Mesendoderm (in vitro differentiated cells): ENCODE data around the gene SEMA6D.
A peak's percentile ranks its signal among the peaks of the same experiment; 100 is the strongest.

Experiments used
- DNase-seq: peaks from one replicate; pipeline ENCODE4 v3.0.0; 2013
- H2AK5ac ChIP-seq: 2 replicates; pipeline ENCODE4 v1.6.1; 2013; ENCODE audit warnings: low read length, inconsistent platforms
- H2BK120ac ChIP-seq: 2 replicates; pipeline ENCODE4 v1.6.1; 2013; ENCODE audit warnings: low read depth, mild to moderate bottlenecking, low read length, moderate library complexity, mixed read lengths
- H2BK15ac ChIP-seq: replicated peaks from 2 replicates; pipeline ENCODE4 v1.6.1; 2013; ENCODE audit warnings: low read depth, mild to moderate bottlenecking, moderate library complexity
- H2BK5ac ChIP-seq: 2 replicates; pipeline ENCODE4 v1.6.1; 2013; ENCODE audit warnings: low read length, inconsistent platforms
- H3K18ac ChIP-seq: 2 replicates; pipeline ENCODE4 v1.6.1; 2013; ENCODE audit warnings: mild to moderate bottlenecking, low read length, mixed read lengths
- H3K23ac ChIP-seq: one replicate; pipeline ENCODE4 v1.6.1; 2013; ENCODE audit warnings: low read length
- H3K27ac ChIP-seq: 2 replicates; pipeline ENCODE4 v1.5.1; 2013; ENCODE audit warnings: low read depth, mild to moderate bottlenecking, inconsistent platforms, low read length, moderate library complexity
- H3K27me3 ChIP-seq: 2 replicates; pipeline ENCODE4 v1.6.1; 2013; ENCODE audit warnings: low read length, control low read depth, mild to moderate bottlenecking, inconsistent platforms; ENCODE audit not compliant: insufficient read depth, poor library complexity
- H3K36me3 ChIP-seq: 2 replicates; pipeline ENCODE4 v1.6.1; 2013; ENCODE audit warnings: low read length, inconsistent platforms; ENCODE audit not compliant: control insufficient read depth, insufficient read depth
- H3K4ac ChIP-seq: one replicate; pipeline ENCODE4 v1.6.1; 2013; ENCODE audit warnings: low read depth, mild to moderate bottlenecking, low read length, moderate library complexity
- H3K4me1 ChIP-seq: 2 replicates; pipeline ENCODE4 v1.6.1; 2013; ENCODE audit warnings: low read depth, low read length, inconsistent platforms; ENCODE audit not compliant: control insufficient read depth
- H3K4me2 ChIP-seq: 2 replicates; pipeline ENCODE4 v1.6.1; 2013; ENCODE audit warnings: low read length
- H3K4me3 ChIP-seq: 2 replicates; pipeline ENCODE4 v1.5.1; 2013; ENCODE audit warnings: mild to moderate bottlenecking, low read length
- H3K56ac ChIP-seq: one replicate; pipeline ENCODE4 v1.6.1; 2013; ENCODE audit warnings: low read length
- H3K79me1 ChIP-seq: 2 replicates; pipeline ENCODE4 v1.6.1; 2013; ENCODE audit warnings: low read length, inconsistent platforms
- H3K79me2 ChIP-seq: 2 replicates; pipeline ENCODE4 v1.6.1; 2013; ENCODE audit warnings: mild to moderate bottlenecking, low read length; ENCODE audit not compliant: control insufficient read depth, insufficient read depth
- H3K9ac ChIP-seq: 2 replicates; pipeline ENCODE4 v1.6.1; 2013; ENCODE audit warnings: low read length, inconsistent platforms
- H4K5ac ChIP-seq: one replicate; pipeline ENCODE4 v1.6.1; 2013; ENCODE audit warnings: low read length
- H4K8ac ChIP-seq: one replicate; pipeline ENCODE4 v1.6.1; 2013; ENCODE audit warnings: low read depth, mild to moderate bottlenecking, control low read depth, low read length, moderate library complexity
- whole genome bisulfite sequencing: extraction: QIAGEN DNeasy Blood & Tissue Kit; methylation state at CpG from one replicate; pipeline ENCODE4 v1.1.7; 2013; ENCODE audit warnings: low lambda C conversion rate, missing lambda C conversion rate; ENCODE audit not compliant: insufficient coverage; ENCODE audit errors: extremely low coverage; 5-methylcytosine and 5-hydroxymethylcytosine counted together

SEMA6D gene

DNA sequence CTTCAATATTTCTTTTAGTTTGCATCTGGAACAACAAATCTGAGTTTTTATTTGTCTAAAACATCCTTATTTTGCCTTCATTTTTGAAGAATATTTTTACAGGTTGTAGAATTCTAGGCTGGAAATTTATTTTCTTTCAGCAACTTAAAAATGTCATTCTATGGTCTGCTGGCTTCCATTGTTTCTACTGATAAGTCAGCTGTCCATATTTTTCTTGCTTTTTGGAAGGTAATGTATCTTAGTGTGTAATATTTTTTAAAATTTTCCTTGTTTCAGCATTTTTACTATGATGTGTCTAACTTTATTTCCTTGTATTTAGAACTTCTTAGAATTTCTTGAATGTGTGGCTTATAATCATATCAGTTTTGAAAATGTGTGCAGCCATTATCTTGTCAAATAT lies 37.0 kb downstream of the SEMA6D start:
- H3K79me2 ChIP-seq, result no peaks in the 10 kb centered on the region
- H3K18ac ChIP-seq, result no peak overlapping the region
- H3K4me2 ChIP-seq, result no peak overlapping the region
- H3K23ac ChIP-seq, result no peak overlapping the region
- no peak overlapping the region for H3K27ac ChIP-seq
- no peak overlapping the region for H2BK120ac ChIP-seq
- no peak overlapping the region for H4K8ac ChIP-seq
- no peak for DNase-seq
- no peak overlapping the region for H3K9ac ChIP-seq
- no peaks in the 10 kb centered on the region for H3K27me3 ChIP-seq
- no peak overlapping the region for H2BK15ac ChIP-seq
- H2AK5ac ChIP-seq, result no peak overlapping the region
- peaks cover 1% of the 10 kb centered on the region for H3K36me3 ChIP-seq
- peaks cover 2% of the 10 kb centered on the region for H3K79me1 ChIP-seq
- peaks cover 2% of the 10 kb centered on the region for H3K4me1 ChIP-seq
- H4K5ac ChIP-seq, result no peak overlapping the region
- no peak overlapping the region for H2BK5ac ChIP-seq
- no peak overlapping the region for H3K4me3 ChIP-seq
- no peak overlapping the region for H3K4ac ChIP-seq
- H3K56ac ChIP-seq, result no peak overlapping the region

DNA sequence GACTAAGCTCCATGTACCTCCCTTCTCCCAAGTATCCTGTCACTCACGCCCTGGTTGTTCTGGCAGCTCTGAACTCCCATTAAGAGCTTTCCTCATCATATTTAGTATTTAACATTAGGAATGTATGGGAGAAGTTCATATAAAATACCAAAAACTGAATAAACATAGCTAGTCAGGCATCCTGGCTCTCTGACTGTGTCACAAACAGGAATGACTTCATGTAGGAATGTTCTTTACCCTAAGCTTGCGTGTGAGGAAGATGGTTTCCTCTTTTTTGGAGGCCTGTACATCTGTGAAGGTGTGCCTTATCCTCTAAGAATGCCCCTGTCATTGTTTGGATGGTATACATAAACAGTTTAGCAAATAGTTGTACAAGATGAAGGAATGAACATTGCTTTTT lies 38.6 kb downstream of the SEMA6D start:
- no peak overlapping the region for H2BK15ac ChIP-seq
- H3K36me3 ChIP-seq, result peaks cover 1% of the 10 kb centered on the region
- H3K23ac ChIP-seq, result no peak overlapping the region
- H3K4me1 ChIP-seq, result peaks cover 2% of the 10 kb centered on the region
- H2BK120ac ChIP-seq, result no peak overlapping the region
- H3K27me3 ChIP-seq, result no peaks in the 10 kb centered on the region
- no peak overlapping the region for H3K18ac ChIP-seq
- H3K4ac ChIP-seq, result no peak overlapping the region
- H2BK5ac ChIP-seq, result no peak overlapping the region
- DNase-seq, result no peak
- H2AK5ac ChIP-seq, result no peak overlapping the region
- H3K56ac ChIP-seq, result no peak overlapping the region
- H3K4me3 ChIP-seq, result no peak overlapping the region
- no CpG with 5 or more reads among the region's 2 CpGs for WGBS
- no peak overlapping the region for H3K4me2 ChIP-seq
- H3K79me1 ChIP-seq, result no peaks in the 10 kb centered on the region
- no peak overlapping the region for H3K27ac ChIP-seq
- no peak overlapping the region for H3K9ac ChIP-seq
- H3K79me2 ChIP-seq, result no peaks in the 10 kb centered on the region
- H4K5ac ChIP-seq, result no peak overlapping the region
- H4K8ac ChIP-seq, result no peak overlapping the region

GRCh38 chr15:47756872-47757271 lies 39.6 kb downstream of the SEMA6D start:
- peaks cover 1% of the 10 kb centered on the region for H3K36me3 ChIP-seq
- H3K4ac ChIP-seq, result no peak overlapping the region
- H3K4me1 ChIP-seq, result no peaks in the 10 kb centered on the region
- H3K9ac ChIP-seq, result no peak overlapping the region
- H4K8ac ChIP-seq, result no peak overlapping the region
- no peaks in the 10 kb centered on the region for H3K27me3 ChIP-seq
- no CpG with 5 or more reads among the region's 2 CpGs for WGBS
- H4K5ac ChIP-seq, result no peak overlapping the region
- no peak overlapping the region for H2AK5ac ChIP-seq
- no peak overlapping the region for H2BK5ac ChIP-seq
- no peaks in the 10 kb centered on the region for H3K79me1 ChIP-seq
- no peak overlapping the region for H3K4me2 ChIP-seq
- no peak overlapping the region for H3K27ac ChIP-seq
- H3K23ac ChIP-seq, result no peak overlapping the region
- no peak overlapping the region for H3K18ac ChIP-seq
- no peaks in the 10 kb centered on the region for H3K79me2 ChIP-seq
- peak; percentile 66 for DNase-seq
- no peak overlapping the region for H2BK15ac ChIP-seq
- H3K56ac ChIP-seq, result no peak overlapping the region
- H2BK120ac ChIP-seq, result no peak overlapping the region
- H3K4me3 ChIP-seq, result no peak overlapping the region

- H2BK120ac ChIP-seq, result no peak overlapping the region
- no peak overlapping the region for H3K4me3 ChIP-seq
- no peaks in the 10 kb centered on the region for H3K79me2 ChIP-seq
- H2BK5ac ChIP-seq, result no peak overlapping the region
- no peak overlapping the region for H3K9ac ChIP-seq
- no peak overlapping the region for H4K8ac ChIP-seq
- H4K5ac ChIP-seq, result no peak overlapping the region
- no peak overlapping the region for H2AK5ac ChIP-seq
- no CpG with 5 or more reads among the region's 3 CpGs for WGBS
- no peak overlapping the region for H3K4me2 ChIP-seq
- DNase-seq, result no peak
- H3K27me3 ChIP-seq, result no peaks in the 10 kb centered on the region
- no peak overlapping the region for H3K4ac ChIP-seq
- peaks cover 1% of the 10 kb centered on the region for H3K36me3 ChIP-seq
- H3K4me1 ChIP-seq, result no peaks in the 10 kb centered on the region
- no peak overlapping the region for H3K18ac ChIP-seq
- H3K27ac ChIP-seq, result no peak overlapping the region
- H2BK15ac ChIP-seq, result no peak overlapping the region
- no peak overlapping the region for H3K56ac ChIP-seq
- no peaks in the 10 kb centered on the region for H3K79me1 ChIP-seq
- H3K23ac ChIP-seq, result no peak overlapping the region
Measured at GRCh38 chr15:47757331-47757730, 40.0 kb downstream of the SEMA6D start.

DNA sequence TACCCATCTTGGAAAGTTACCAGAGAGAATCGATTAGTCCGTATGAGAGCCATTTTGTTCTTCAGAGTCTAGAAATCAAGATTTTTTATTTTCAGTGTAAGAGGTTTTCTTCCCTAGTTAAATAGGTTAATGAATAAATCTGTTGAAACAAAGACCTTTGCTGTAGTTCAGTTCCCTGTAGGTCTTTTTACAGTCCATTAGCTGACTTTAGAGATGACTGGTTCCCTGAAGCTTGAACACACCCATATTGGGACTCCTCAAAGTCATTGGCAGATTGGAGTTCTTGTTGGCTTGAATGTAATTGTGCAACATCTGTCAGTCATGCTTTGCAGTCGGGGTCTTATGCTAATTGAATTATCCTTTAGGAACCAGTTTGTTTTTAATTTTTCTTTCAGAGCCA lies 45.3 kb downstream of the SEMA6D start:
- H3K79me2 ChIP-seq, result no peaks in the 10 kb centered on the region
- DNase-seq, result no peak
- H4K8ac ChIP-seq, result no peak overlapping the region
- H3K23ac ChIP-seq, result no peak overlapping the region
- H3K4ac ChIP-seq, result no peak overlapping the region
- no peak overlapping the region for H2BK15ac ChIP-seq
- no peak overlapping the region for H3K4me2 ChIP-seq
- no CpG with 5 or more reads among the region's 3 CpGs for WGBS
- no peak overlapping the region for H4K5ac ChIP-seq
- H3K4me3 ChIP-seq, result no peak overlapping the region
- H3K9ac ChIP-seq, result no peak overlapping the region
- no peak overlapping the region for H2AK5ac ChIP-seq
- H2BK120ac ChIP-seq, result no peak overlapping the region
- peaks cover 3% of the 10 kb centered on the region for H3K36me3 ChIP-seq
- H3K18ac ChIP-seq, result no peak overlapping the region
- H3K4me1 ChIP-seq, result no peaks in the 10 kb centered on the region
- no peak overlapping the region for H3K56ac ChIP-seq
- H2BK5ac ChIP-seq, result no peak overlapping the region
- H3K27me3 ChIP-seq, result no peaks in the 10 kb centered on the region
- H3K79me1 ChIP-seq, result no peaks in the 10 kb centered on the region
- H3K27ac ChIP-seq, result no peak overlapping the region

GRCh38 chr15:47764666-47765065 lies 47.4 kb downstream of the SEMA6D start:
- DNase-seq, result no peak
- no CpG with 5 or more reads among the region's 13 CpGs for WGBS
- Histone ChIP-seq H3K9ac (no peak overlapping the region), H3K18ac (no peak overlapping the region), H3K4me2 (no peak overlapping the region), H3K79me1 (no peaks in the 10 kb centered on the region), H3K4me1 (no peaks in the 10 kb centered on the region), H2BK15ac (no peak overlapping the region), H3K4ac (no peak overlapping the region), H4K5ac (no peak overlapping the region), H2BK5ac (no peak overlapping the region), H3K56ac (no peak overlapping the region), H3K23ac (no peak overlapping the region), H3K79me2 (no peaks in the 10 kb centered on the region), H4K8ac (no peak overlapping the region), H3K36me3 (peaks cover 3% of the 10 kb centered on the region), H3K4me3 (no peak overlapping the region), H3K27me3 (no peaks in the 10 kb centered on the region), H2BK120ac (no peak overlapping the region), H2AK5ac (no peak overlapping the region), H3K27ac (no peak overlapping the region)
